Nephron progenitor cell (in vitro differentiated cells): ENCODE results near the gene PIM3.

Experiments used
- DNase-seq: peaks from one replicate; pipeline ENCODE4 v3.0.0; 2021
- H3K27ac Mint-ChIP-seq: 2 replicates; pipeline ENCODE4 v1.8.0; 2021; ENCODE audit warnings: mild to moderate bottlenecking, moderate library complexity, mixed read lengths
- H3K27me3 Mint-ChIP-seq: 2 replicates; pipeline ENCODE4 v1.8.0; 2021; ENCODE audit warnings: mild to moderate bottlenecking, low read depth, mixed read lengths; ENCODE audit not compliant: poor library complexity
- H3K36me3 Mint-ChIP-seq: 2 replicates; pipeline ENCODE4 v1.8.0; 2021; ENCODE audit warnings: low read depth, mixed read lengths
- H3K4me1 Mint-ChIP-seq: 2 replicates; pipeline ENCODE4 v1.8.0; 2021; ENCODE audit warnings: mixed read lengths
- H3K4me3 Mint-ChIP-seq: 2 replicates; pipeline ENCODE4 v1.8.0; 2021; ENCODE audit warnings: mild to moderate bottlenecking, moderate library complexity, mixed read lengths
- H3K9me3 Mint-ChIP-seq: 2 replicates; pipeline ENCODE4 v1.8.0; 2021; ENCODE audit warnings: mild to moderate bottlenecking, moderate library complexity, mixed read lengths
- TF ChIP-seq, protein P1 (sequence below): fragments of 200-600 bp; sonication (generic); IDR thresholded peaks from 2 replicates; pipeline ENCODE4 v1.5.0; 2021; ENCODE audit warnings: antibody characterized with exemption

PIM3 gene

DNA sequence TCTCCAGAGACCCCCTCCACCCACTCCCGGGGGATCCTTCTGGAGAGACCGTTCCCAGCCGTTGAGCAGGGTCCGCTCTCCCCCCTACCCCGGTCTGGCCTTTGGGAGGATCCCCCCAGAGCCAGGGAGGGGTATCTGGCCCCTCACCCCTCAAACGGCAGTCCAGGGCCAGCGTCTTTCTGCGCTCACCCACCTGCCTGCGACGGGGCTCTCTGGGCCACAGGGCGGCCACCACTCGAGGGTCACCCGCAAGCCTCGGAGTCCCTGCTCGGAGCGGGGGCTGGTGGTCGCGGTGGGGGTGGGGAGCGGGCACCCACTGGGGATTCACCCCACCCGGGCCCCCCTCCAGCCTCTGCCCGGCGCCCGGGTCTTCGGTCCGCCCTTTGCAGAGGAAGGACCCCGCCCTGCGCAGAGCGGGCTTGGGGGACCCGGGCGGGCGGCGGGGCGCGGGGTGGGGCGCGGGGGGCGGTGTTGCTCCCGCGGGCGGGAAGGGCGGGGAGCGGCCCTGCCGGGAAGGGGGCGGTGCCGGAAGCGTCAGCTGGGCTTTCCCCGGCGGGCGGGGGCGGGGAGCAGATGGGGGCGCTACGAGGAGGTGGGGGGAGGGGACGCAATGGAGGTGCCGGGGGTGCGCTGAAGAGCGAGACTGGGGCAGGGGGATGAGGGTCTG, 25.5 kb upstream of the PIM3 start:
- Mint-ChIP-seq H3K27me3 (peaks cover 36% of the 10 kb centered on the region), H3K4me1 (peaks cover 36% of the 10 kb centered on the region), H3K9me3 (no peaks in the 10 kb centered on the region), H3K36me3 (no peaks in the 10 kb centered on the region), H3K27ac (no peak overlapping the region), H3K4me3 (no peak overlapping the region)
- DNase-seq: peak; percentile 58
- TF ChIP-seq, protein P1, sequence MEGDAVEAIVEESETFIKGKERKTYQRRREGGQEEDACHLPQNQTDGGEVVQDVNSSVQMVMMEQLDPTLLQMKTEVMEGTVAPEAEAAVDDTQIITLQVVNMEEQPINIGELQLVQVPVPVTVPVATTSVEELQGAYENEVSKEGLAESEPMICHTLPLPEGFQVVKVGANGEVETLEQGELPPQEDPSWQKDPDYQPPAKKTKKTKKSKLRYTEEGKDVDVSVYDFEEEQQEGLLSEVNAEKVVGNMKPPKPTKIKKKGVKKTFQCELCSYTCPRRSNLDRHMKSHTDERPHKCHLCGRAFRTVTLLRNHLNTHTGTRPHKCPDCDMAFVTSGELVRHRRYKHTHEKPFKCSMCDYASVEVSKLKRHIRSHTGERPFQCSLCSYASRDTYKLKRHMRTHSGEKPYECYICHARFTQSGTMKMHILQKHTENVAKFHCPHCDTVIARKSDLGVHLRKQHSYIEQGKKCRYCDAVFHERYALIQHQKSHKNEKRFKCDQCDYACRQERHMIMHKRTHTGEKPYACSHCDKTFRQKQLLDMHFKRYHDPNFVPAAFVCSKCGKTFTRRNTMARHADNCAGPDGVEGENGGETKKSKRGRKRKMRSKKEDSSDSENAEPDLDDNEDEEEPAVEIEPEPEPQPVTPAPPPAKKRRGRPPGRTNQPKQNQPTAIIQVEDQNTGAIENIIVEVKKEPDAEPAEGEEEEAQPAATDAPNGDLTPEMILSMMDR: no peak

DNA sequence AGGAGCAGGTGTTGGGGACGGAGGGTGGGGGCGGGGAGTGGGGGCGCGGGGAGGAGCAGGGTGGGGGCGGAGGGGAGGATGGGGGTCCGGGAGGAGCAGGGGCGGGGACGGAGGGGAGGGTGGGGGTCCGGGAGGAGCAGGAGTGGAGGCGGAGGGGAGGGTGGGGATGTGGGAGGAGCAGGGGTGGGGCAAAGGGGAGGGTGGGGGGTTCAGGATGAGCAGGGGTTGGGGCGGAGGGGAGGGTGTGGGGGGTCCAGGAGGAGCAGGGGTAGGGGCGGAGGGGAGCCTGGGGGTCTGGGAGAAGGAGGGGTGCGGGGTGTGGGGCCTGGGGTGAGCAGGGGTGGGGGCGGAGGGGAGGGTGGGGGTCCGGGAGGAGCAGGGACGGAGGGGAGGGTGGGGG, 25.0 kb upstream of the PIM3 start:
- H3K4me3 Mint-ChIP-seq: no peak overlapping the region
- H3K4me1 Mint-ChIP-seq: peaks cover 36% of the 10 kb centered on the region
- TF ChIP-seq, protein P1: no peak
- no peak overlapping the region for H3K27ac Mint-ChIP-seq
- H3K36me3 Mint-ChIP-seq: no peaks in the 10 kb centered on the region
- no peak for DNase-seq
- peaks cover 32% of the 10 kb centered on the region for H3K27me3 Mint-ChIP-seq
- H3K9me3 Mint-ChIP-seq: no peaks in the 10 kb centered on the region

DNA sequence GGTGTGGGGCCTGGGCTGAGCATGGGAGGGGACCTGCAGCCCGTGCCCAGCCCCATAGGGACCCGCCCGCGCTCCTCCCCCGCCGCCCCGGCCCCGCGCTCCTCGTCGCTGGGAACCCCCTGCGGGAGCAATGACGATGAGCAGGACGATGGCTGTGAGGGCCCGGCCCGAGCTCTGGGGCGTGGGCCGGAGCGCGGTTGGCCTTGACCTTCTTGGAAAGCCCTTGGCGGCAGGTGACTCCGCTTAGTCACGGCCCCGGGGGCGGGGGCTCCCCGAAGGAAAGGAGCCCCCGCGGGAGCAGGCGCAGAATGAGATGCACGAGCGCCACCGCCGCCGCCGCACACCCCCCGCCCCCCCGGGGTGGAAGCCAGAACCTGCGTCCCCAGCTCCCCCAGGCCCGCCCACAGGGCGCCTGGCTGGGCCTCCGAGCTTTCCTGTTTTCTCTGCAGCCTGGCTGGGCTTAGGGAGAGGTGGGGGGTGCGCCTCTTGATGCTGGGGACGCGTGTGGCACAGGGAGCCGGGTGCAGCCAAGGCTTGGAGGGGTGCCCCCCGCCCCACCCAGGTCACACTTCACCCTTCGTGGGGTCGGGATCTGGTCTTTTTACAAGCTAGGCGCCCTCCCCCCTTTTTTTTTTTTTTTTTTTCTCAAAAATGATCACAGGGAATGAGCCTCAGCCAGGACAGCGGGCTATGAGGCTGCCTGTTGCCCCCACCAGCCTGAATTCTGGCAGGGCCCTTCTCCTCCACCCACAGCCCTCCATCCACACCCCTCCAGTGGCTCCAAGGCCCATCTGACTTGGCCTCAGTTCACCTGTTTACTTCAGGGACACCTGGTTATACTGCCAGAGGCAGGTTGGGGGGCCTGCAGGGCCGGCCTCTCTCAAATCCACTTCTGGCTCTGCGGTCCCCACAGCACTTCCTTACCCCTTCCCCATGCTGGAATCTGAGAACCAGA, 24.3 kb upstream of the PIM3 start:
- peak; percentile 62 for DNase-seq
- Mint-ChIP-seq H3K4me3 (peak overlapping the region; percentile 61), H3K36me3 (no peaks in the 10 kb centered on the region), H3K4me1 (peaks cover 31% of the 10 kb centered on the region), H3K27me3 (peaks cover 28% of the 10 kb centered on the region), H3K27ac (no peak overlapping the region), H3K9me3 (peaks cover 3% of the 10 kb centered on the region)
- TF ChIP-seq, protein P1: no peak

DNA sequence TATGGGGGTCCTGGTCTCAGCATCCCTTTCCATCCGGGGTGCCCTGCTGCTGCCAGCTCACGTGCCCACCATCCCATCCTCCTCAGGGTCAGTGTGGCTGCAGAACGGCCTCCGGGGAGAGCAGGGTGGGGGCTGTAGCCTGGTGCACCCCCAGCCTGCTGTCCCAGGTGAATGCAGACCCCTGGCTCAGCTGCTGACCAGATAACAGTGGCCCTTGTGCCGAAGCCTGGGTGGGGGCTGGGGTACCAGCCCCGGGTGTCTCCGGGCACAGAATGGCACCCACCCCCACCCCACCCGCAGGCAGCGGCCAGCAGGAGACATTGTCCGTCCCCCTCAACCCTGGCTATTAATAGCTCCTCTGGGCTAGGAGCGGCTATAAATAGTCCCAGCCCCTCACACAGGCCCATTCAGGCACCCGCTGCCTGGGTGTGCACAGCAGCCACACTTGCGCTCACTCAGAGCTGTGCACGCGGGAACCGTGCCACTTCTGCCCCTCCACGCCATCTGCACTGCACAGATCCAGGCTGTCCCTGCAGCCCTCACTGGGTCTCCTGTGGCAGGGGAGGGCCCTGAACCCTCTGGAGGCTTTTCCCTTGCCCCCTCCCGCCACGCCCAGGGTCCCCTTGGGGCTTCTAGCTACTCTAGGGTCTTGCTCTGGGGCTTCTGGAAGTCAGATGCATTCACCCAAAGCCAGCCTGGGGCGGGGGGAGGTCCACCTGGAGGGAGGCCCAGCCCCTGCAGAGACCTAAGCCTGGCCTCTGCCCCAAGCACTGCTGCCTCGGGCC, 23.4 kb upstream of the PIM3 start:
- TF ChIP-seq, protein P1: no peak
- H3K27ac Mint-ChIP-seq: no peak overlapping the region
- peaks cover 25% of the 10 kb centered on the region for H3K27me3 Mint-ChIP-seq
- peak overlapping the region; percentile 61 for H3K4me3 Mint-ChIP-seq
- DNase-seq: no peak
- peaks cover 31% of the 10 kb centered on the region for H3K4me1 Mint-ChIP-seq
- H3K9me3 Mint-ChIP-seq: peaks cover 3% of the 10 kb centered on the region
- H3K36me3 Mint-ChIP-seq: no peaks in the 10 kb centered on the region

DNA sequence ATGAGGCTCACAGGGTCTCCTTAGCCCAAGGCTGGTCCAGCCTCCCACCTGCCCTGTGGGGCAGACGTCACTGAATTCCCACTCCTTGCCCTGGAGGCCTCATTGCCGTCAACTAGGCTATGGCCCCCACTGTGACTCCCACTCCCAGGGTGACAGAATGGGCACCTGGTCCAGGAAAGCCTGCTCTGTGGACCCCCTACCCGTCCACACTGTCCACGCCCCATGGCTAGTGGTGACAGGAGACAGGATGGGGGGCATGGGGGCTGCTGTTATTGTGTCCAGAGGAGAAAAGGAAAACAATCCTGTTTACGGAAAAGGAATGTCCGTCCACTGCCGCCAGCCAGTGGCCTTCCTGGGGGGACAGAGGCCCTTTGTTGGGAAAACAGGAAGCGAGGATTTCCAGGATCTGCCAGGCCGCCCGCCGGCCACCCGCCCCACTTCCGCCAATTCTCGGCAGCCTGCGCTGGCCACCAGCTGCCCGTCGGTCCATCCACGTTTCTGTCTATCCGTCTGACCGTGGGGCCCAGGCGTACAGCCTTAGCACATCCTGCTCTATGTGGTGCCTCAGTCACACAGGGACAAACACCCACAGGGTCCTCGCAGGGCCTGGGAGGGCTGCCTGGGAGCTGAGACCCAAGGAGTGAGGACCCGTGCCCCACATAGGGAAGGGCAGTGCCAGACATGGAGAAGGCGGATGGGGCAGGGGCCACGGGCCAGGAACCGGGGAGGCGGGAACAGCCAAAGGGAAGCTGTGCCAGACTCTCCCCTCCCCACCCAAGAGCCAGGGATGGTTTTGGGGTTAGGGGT, 22.6 kb upstream of the PIM3 start:
- no peak for DNase-seq
- no peak overlapping the region for H3K4me3 Mint-ChIP-seq
- TF ChIP-seq, protein P1: no peak
- no peaks in the 10 kb centered on the region for H3K36me3 Mint-ChIP-seq
- H3K27ac Mint-ChIP-seq: no peak overlapping the region
- peaks cover 24% of the 10 kb centered on the region for H3K27me3 Mint-ChIP-seq
- H3K9me3 Mint-ChIP-seq: peaks cover 3% of the 10 kb centered on the region
- peaks cover 31% of the 10 kb centered on the region for H3K4me1 Mint-ChIP-seq
